ENCODE measurements around the gene GPR55.

Gene GPR55

DNA sequence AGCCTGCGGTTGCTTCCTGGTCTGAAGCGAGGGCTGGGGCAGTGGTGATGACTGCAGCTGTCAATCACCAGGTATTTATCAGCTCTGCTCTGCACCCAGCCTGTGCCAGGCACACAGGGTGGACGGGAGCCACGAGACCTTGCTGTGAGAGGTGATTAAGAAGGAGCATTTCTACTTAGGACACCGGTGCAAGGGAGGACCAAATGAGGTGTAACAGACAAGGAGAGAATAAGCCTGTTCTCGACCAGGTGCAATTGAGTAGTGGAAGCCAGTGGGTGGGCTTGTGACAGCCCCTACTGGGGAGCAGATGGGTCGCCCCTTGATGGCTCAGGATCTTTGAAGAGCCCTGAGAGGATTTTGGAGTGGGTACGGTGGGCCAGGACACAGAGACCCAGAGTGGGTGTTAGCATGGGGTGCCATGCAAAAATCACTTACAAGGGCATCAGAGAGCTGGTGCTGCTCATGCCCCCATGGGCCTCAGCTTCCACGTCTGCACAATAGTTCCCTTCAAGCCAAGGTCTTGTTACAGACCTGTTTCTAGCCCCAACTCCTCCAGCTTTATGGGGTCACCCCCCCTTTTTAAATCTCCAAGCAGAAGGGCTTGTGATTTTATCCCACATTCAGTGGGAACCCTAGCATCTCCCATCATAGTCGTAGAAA is 24.6 kb downstream of the GPR55 start:
- DNase-seq (ENCODE audit: low read depth) = no peak

GRCh38 chr2:230899786-230900185 is 25.3 kb downstream of the GPR55 start:
- no peak for DNase-seq (ENCODE audit: low read depth)
- no peak overlapping the region for H3K4me3 ChIP-seq (ENCODE audit: low read length)
- TF ChIP-seq CTCF (IDR thresholded peaks at IDR 0.05; ENCODE audit: insufficient read depth, low read depth, low read length, missing control alignments) = no peak

More for the DNA sequence above, 24.6 kb downstream of the GPR55 start:
- no peak for TF ChIP-seq CTCF (IDR thresholded peaks at IDR 0.05; ENCODE audit: insufficient read depth, low read depth, low read length, missing control alignments)
- no peak overlapping the region for H3K4me3 ChIP-seq (ENCODE audit: low read length)

DNA sequence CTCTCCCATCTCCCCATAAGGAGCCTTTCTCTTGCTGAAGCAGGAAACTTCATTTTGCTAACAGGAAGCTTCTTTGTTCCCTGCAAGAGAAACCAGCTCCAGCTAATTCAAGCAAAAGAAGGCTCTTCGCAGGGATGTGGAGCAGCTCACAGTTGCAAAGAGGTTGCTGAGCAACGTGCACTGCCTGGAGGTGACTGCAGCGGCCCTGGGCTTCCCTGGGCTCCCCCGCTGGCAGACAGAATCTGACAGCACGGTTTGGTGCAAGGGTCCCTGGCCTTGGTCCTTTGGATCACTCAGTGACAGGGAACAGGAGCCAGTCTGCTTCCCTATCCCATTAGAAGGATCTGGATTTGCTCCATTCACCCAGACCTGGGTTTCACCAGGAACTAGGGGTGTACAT is 25.8 kb downstream of the GPR55 start:
- H3K4me3 ChIP-seq (ENCODE audit: low read length) = no peak overlapping the region
- TF ChIP-seq CTCF (IDR thresholded peaks at IDR 0.05; ENCODE audit: insufficient read depth, low read depth, low read length, missing control alignments) = no peak
- DNase-seq (ENCODE audit: low read depth) = no peak

DNA sequence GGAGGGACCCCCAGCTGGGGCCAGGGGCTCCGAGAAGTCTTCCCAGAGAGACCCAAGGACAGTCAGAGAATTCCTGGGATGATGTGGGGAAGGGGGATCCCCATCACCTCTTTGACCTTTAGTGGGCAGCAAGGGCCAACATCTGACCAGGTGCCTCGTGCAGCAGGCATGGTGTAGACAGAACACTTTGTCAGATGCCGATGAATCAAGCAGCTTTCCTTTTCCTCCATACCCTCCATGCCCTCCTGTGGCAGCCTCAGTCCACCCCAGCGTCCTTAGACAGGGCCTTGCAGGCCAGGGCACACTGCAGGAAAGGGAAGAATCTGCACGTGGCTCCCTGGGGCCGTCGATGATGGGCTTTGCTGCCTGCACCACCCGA is 26.3 kb downstream of the GPR55 start:
- H3K4me3 ChIP-seq (ENCODE audit: low read length) = no peak overlapping the region
- DNase-seq (ENCODE audit: low read depth) = no peak
- no peak for TF ChIP-seq CTCF (IDR thresholded peaks at IDR 0.05; ENCODE audit: insufficient read depth, low read depth, low read length, missing control alignments)

- no peak for TF ChIP-seq CTCF (IDR thresholded peaks at IDR 0.05; ENCODE audit: insufficient read depth, low read depth, low read length, missing control alignments)
- DNase-seq (ENCODE audit: low read depth) = no peak
- no peak overlapping the region for H3K4me3 ChIP-seq (ENCODE audit: low read length)
Observed at GRCh38 chr2:230898016-230898712, 26.9 kb downstream of the GPR55 start.

- TF ChIP-seq CTCF (IDR thresholded peaks at IDR 0.05; ENCODE audit: insufficient read depth, low read depth, low read length, missing control alignments) = no peak
- no peak for DNase-seq (ENCODE audit: low read depth)
- H3K4me3 ChIP-seq (ENCODE audit: low read length) = no peak overlapping the region
Observed at GRCh38 chr2:230896346-230897115, 28.5 kb downstream of the GPR55 start.
